Measurements from ENCODE around the gene PPP1R3F.

- TF ChIP-seq CTCF (IDR thresholded peaks at IDR 0.05; ENCODE audit: low read length) (no peak), EZH2 (IDR thresholded peaks at IDR 0.05; ENCODE audit: borderline replicate concordance, low read length) (no peak)
These were observed 41.4 kb upstream of the PPP1R3F start for GRCh38 chrX:49228185-49228584.
